ENCODE results near the gene AGAP3. TPM values are rescaled to one million over a fixed set of nuclear protein-coding genes. Genes with fewer than 3 reads are reported as not detected.

The AGAP3 gene
- total RNA-seq, 1 experiment from 2014 or later, result 126 TPM

DNA sequence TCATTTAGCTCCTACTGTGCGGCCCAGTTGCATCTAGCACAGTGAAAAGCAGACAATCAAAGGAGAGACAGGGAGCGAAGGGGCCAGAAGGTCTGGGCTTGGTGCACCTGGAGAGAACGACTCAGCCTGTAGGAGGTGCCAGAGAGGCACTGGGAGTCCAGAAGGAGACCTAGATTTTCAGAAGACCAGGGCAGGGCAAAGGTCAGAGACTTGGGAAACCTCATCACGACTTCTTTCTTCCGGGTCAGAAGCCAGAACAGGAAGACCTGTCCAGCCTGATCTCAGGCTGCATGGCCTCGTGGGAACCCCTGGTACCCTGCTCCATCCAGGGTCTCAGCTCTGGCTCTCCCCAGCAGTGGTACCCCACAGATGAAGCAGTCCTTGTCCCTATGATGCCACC, 5.2 kb downstream of the AGAP3 start:
- Histone ChIP-seq H3K9me3 (ENCODE audit: control insufficient read depth in 1 of 2, insufficient read depth in 1 of 2, low read depth in 1 of 2, low read length in 2 of 2) (no peaks in the 10 kb centered on the region), H3K36me3 (ENCODE audit: control insufficient read depth in 1 of 2, insufficient read depth in 2 of 2, low read length in 2 of 2) (peaks cover 0 to 24% of the 10 kb centered on the region in 2 experiments; a peak in 1 of 4 replicates), H2AFZ (ENCODE audit: low read depth, low read length, poor library complexity, severe bottlenecking) (no peak overlapping the region), H4K20me1 (ENCODE audit: insufficient read depth) (no peaks in the 10 kb centered on the region; the same call in 1 of the 2 replicates), H3K4me2 (ENCODE audit: low read length) (no peak overlapping the region), H3K9me2 (ENCODE audit: insufficient read depth) (no peaks in the 10 kb centered on the region), H3K27me3 (ENCODE audit: insufficient read depth, low read length) (no peaks in the 10 kb centered on the region), H3K4me3 (replicated peaks in 1 of 2; ENCODE audit: low read depth in 1 of 2, low read length in 2 of 2) (no peak overlapping the region), H3K27ac (ENCODE audit: low read depth, low read length) (no peak overlapping the region), H3K9ac (ENCODE audit: low read length) (no peak overlapping the region), H3K79me2 (ENCODE audit: insufficient read depth, low read length) (peaks cover 97% of the 10 kb centered on the region), H3K4me1 (ENCODE audit: control insufficient read depth in 1 of 2, insufficient read depth in 2 of 2, low read length in 2 of 2) (peaks cover 5 to 10% of the 10 kb centered on the region in 2 experiments; a peak in 3 of 4 replicates)
- TF ChIP-seq, protein P1, sequence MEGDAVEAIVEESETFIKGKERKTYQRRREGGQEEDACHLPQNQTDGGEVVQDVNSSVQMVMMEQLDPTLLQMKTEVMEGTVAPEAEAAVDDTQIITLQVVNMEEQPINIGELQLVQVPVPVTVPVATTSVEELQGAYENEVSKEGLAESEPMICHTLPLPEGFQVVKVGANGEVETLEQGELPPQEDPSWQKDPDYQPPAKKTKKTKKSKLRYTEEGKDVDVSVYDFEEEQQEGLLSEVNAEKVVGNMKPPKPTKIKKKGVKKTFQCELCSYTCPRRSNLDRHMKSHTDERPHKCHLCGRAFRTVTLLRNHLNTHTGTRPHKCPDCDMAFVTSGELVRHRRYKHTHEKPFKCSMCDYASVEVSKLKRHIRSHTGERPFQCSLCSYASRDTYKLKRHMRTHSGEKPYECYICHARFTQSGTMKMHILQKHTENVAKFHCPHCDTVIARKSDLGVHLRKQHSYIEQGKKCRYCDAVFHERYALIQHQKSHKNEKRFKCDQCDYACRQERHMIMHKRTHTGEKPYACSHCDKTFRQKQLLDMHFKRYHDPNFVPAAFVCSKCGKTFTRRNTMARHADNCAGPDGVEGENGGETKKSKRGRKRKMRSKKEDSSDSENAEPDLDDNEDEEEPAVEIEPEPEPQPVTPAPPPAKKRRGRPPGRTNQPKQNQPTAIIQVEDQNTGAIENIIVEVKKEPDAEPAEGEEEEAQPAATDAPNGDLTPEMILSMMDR (IDR thresholded peaks at IDR 0.05 in 2 of 3, conservative IDR thresholded peaks at IDR 0.05 in 1 of 3; ENCODE audit: borderline replicate concordance in 1 of 3, insufficient read depth in 1 of 3, low read depth in 2 of 3, low read length in 2 of 3), result peak in 2 of 3 experiments; percentile 64 to 74; a peak in 4 of 6 replicates
- TF ChIP-seq, protein P2, sequence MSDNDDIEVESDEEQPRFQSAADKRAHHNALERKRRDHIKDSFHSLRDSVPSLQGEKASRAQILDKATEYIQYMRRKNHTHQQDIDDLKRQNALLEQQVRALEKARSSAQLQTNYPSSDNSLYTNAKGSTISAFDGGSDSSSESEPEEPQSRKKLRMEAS (IDR thresholded peaks at IDR 0.05), result no peak
- ChIA-PET CTCF (no interaction called here), RAD21 (ENCODE audit: low non-redundant PET in 1 of 2, low total read pairs in 2 of 2, uncharacterized antibody in 2 of 2, unreplicated experiment in 2 of 2) (no interaction called here), POLR2A (no interaction called here)
- no peak for DNase-seq (ENCODE audit: low read depth, low spot score)
- intact Hi-C loops (cut with micrococcal nuclease), result no loop called here
- peak; percentile 44 for ATAC-seq
- no TSS peak for BruUV-seq (replicated peaks)

- Histone ChIP-seq H3K4me2 (ENCODE audit: low read length) (no peak overlapping the region), H3K9ac (ENCODE audit: low read length) (no peak overlapping the region), H4K20me1 (ENCODE audit: insufficient read depth) (no peaks in the 10 kb centered on the region; the same call in 1 of the 2 replicates), H2AFZ (ENCODE audit: low read depth, low read length, poor library complexity, severe bottlenecking) (no peak overlapping the region), H3K27me3 (ENCODE audit: insufficient read depth, low read length) (no peaks in the 10 kb centered on the region), H3K36me3 (ENCODE audit: control insufficient read depth in 1 of 2, insufficient read depth in 2 of 2, low read length in 2 of 2) (peaks cover 0 to 24% of the 10 kb centered on the region in 2 experiments; a peak in 1 of 4 replicates), H3K79me2 (ENCODE audit: insufficient read depth, low read length) (peaks cover 100% of the 10 kb centered on the region), H3K9me2 (ENCODE audit: insufficient read depth) (no peaks in the 10 kb centered on the region), H3K4me1 (ENCODE audit: control insufficient read depth in 1 of 2, insufficient read depth in 2 of 2, low read length in 2 of 2) (peaks cover 5 to 10% of the 10 kb centered on the region in 2 experiments; a peak in 3 of 4 replicates), H3K27ac (ENCODE audit: low read depth, low read length) (no peak overlapping the region), H3K4me3 (replicated peaks in 1 of 2; ENCODE audit: low read depth in 1 of 2, low read length in 2 of 2) (no peak overlapping the region), H3K9me3 (ENCODE audit: control insufficient read depth in 1 of 2, insufficient read depth in 1 of 2, low read depth in 1 of 2, low read length in 2 of 2) (no peaks in the 10 kb centered on the region)
- ATAC-seq (no peak), DNase-seq (ENCODE audit: low read depth, low spot score) (no peak)
- ChIA-PET POLR2A (no interaction called here), RAD21 (ENCODE audit: low non-redundant PET in 1 of 2, low total read pairs in 2 of 2, uncharacterized antibody in 2 of 2, unreplicated experiment in 2 of 2) (no interaction called here), CTCF (no interaction called here)
- intact Hi-C loops (cut with micrococcal nuclease), result no loop called here
- BruUV-seq (replicated peaks), result no TSS peak
- no peak for TF ChIP-seq TCF7L2 (IDR thresholded peaks at IDR 0.05; ENCODE audit: borderline replicate concordance, extremely low read depth, insufficient read depth, insufficient read length)
- TF ChIP-seq, protein P2 (IDR thresholded peaks at IDR 0.05), result no peak
- TF ChIP-seq ZNF274 (IDR thresholded peaks at IDR 0.05; ENCODE audit: low read depth, low read length), result no peak
- TF ChIP-seq SIN3A (IDR thresholded peaks at IDR 0.05; ENCODE audit: low read depth), result no peak
- TF ChIP-seq EGR1 (IDR thresholded peaks at IDR 0.05; ENCODE audit: low read depth), result no peak
- TF ChIP-seq REST (IDR thresholded peaks at IDR 0.05; ENCODE audit: low read depth), result no peak
- TF ChIP-seq RAD21 (IDR thresholded peaks at IDR 0.05; ENCODE audit: low read depth), result no peak
- TF ChIP-seq, protein P3, sequence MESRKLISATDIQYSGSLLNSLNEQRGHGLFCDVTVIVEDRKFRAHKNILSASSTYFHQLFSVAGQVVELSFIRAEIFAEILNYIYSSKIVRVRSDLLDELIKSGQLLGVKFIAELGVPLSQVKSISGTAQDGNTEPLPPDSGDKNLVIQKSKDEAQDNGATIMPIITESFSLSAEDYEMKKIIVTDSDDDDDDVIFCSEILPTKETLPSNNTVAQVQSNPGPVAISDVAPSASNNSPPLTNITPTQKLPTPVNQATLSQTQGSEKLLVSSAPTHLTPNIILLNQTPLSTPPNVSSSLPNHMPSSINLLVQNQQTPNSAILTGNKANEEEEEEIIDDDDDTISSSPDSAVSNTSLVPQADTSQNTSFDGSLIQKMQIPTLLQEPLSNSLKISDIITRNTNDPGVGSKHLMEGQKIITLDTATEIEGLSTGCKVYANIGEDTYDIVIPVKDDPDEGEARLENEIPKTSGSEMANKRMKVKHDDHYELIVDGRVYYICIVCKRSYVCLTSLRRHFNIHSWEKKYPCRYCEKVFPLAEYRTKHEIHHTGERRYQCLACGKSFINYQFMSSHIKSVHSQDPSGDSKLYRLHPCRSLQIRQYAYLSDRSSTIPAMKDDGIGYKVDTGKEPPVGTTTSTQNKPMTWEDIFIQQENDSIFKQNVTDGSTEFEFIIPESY (IDR thresholded peaks at IDR 0.05; ENCODE audit: extremely low read depth, insufficient replicate concordance, low read length), result no peak
- no peak for TF ChIP-seq SRF (IDR thresholded peaks at IDR 0.05; ENCODE audit: low read depth)
- no peak for TF ChIP-seq POLR2AphosphoS5 (IDR thresholded peaks at IDR 0.05; ENCODE audit: low read depth, low read length)
Measured at GRCh38 chr7:151091988-151092387, 5.7 kb downstream of the AGAP3 start.
